ENCODE measurements around the gene FAM168A.
A peak's percentile ranks its signal among the peaks of the same experiment; 100 is the strongest.

FAM168A gene

DNA sequence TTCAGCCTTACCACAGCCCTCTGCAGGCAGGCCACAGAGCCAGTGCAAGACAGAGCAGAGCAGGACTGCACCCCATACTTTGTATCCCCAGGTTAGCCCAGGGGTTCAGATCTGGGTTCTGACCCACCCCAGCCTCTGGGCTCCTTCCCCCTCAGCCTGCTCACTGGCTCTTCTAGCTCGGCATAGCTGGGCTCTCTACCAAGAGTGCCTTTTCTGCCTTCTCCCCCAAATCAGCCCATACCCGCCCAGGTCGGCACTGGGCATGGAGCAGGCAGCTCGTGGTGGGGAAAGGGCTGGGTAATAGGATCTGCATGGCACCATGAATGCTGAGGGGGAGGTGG, 213.4 kb downstream of the FAM168A start:
- no peak for DNase-seq

DNA sequence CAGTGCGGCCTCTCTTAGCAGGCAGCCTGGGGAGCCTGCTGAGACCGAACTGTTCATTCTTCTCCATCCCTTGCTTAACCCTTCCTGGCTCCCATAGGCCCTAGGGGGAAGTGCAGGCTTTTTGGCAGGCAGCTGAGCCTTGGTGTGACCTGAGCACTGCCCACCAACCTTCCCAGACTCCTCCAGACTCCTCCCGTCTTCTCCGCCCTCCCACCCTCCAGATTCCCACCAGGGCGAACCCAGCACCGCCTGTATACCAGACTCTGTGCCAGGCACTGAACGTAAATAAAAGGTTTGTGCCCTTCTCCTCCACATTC, 213.8 kb downstream of the FAM168A start:
- no peak for DNase-seq

DNA sequence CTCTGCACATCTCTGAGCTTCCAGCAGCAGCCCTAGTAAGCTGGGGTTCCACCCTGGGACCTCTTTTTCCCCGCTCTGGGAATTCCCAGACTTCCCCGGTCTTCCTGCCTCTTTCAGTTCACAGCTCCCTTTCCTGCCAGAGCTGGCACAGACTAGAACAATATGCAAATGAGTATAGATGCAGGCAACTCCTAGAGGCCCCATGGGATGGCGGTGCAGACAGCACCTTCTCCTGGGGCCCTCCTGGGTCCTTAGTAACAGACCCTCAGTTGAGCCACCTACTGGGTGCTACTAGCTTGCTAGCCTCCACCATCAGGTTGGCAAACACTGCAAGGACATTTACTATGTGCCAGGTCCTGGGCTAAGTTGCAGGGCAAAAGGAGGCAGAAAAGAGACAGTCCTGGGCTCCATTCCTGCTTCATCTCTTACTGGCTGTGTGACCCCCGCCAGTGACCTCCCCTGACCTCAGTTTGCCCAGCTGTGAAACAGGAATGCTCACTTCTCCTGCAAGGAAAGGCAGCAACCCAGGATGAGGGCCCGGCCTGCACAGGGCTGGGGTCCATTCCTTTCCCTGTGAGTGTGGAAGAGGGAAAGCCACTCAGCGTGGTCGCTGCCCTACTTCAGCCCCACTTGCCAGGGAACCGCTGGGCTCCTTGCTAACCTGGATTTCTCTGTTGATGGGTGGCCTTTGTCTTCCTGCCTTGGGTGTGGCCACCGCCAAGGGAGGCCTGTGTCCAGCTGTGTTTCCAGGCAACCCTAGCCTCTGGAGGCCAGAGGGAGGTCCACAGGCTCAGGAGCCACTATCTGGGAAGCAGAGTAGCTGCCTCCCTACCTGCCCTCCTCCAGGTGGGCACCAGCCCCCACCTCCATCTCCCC, 214.4 kb downstream of the FAM168A start:
- DNase-seq = no peak

DNA sequence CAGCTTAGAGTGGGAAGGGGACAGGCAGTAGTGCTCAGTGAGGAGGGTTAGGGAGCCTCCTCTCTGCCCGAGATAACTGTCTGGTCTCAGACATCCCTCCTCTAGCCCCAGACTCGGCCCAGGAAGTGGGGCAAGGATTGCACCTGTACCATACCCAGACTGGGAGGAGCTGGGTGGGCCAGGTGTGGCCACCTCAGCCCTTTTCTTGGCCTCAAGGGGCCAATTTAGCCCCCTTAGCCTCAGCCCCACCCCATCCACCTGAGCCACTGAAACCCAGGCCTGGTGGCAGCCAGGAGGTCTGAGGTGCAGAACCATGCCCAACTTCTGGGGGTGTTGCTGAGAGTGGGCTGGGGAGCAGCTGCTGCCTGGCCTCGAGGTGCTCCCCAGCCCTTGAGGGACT, 215.2 kb downstream of the FAM168A start:
- DNase-seq = no peak

DNA sequence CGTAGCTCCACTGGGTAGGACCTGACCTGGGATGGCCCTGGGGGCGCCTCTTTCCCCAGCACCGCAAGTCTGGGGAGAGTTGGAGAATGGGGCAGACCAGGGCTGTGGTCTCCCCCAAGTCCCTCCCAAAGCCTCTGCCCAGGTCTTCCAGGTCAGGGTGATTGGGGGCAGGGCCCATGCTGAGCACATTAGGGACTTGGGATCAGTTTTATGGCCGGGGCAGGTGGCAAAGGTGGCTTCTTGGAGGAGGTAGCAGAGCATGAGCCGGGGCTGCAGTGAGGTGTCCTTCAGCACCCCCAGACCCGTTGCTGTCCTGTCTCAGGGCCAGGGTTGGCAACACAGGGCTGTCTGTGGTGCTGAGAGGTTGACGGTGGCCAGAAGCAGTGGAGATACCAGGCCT, 215.7 kb downstream of the FAM168A start:
- DNase-seq = no peak

DNA sequence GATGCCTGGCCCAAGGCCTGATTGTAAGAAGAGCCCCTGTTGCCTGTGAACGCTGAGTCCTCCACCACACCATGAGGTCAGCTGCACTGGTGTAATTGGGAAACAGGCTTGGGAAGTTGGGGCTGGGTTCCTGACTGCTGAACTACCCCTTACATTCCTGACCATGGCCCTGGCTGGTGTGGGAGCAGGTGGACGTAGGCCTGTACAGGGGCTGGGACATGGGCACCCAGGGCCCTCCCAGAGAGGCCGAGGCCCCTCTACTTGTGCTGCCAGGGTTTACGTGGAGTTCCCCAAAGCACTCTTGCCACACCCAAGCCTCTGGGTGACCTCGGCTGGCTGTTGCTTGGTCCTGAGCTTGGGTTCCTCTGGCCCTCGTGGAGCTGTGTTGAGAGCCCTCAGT, 216.3 kb downstream of the FAM168A start:
- DNase-seq = no peak

DNA sequence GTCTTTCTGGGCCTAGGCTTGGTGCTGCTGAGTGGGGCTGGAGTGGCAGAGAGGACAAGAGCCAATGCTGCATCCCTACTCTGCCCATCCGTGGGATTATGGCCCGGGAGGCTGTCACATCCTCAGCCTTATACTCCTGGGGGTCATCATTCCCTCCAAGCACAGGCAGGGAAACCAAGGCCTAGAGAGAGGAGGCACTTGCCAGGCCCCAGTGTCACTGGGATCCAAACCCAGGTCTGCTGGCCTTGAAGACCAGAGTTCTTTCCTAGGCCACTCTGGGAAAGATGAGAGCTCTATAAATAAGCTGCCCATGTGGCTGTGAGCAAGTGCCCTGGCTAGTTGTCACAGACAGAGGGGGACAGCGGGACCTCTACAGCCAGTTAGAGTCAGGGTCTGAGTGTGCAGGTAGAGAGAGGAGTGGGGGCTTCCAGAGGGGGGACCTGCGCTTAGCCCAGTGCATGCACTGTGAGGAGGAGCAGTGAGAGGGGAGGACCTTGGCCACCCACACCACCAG, 217.0 kb downstream of the FAM168A start:
- no peak for DNase-seq

DNA sequence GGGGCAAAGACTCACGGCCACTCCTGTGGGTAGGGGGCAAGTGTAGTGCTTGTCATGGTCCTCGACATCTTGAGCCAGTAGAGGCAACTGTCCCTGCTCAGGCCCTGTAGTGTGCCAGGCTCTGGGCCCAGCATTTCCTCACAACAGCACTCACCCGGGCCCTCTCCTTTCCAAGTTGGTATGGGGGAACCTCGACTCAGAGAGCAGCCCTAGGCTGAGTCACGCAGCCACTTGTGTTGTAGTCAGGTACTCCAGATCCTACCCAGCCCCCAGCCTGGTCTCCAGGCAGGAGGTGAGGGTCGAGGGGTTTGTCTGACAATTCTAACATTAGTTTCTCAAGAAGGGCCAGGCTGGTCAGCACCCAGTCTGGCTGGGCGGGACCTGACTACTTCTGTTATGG, 217.6 kb downstream of the FAM168A start:
- DNase-seq = no peak

DNA sequence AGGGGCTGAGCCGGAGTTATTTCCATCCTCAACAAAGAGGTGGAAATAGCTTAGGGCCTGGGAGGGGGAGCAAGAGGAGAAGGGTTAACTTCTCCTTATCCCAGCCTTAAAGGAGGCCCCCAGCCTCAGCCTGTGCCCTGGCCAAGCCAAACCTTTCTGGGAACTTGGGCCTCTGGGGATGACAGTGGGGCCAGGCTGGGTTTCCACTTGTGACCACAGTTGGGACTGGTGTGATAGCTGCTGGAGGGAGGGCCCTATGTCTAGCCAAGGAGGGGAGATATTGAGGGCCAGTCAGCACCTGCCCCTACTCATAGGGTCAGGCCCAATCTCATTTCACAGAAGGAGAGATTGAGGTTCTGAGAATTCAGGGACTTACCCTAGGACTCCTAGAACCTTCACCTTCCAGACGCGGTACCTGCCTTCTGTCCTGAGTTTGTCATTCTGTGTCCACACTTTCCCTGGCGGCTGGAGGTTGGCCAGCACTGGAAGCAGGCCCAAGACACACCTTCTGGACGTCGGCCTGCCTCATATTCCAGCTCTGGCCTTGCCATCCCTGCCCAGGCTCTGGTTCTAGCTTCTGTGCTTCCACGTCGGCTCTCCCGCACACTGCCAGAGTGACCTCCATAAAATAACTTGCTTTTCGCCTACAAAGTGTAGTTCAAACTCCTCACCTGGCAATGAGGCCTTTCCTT, 218.6 kb downstream of the FAM168A start:
- DNase-seq = no peak

DNA sequence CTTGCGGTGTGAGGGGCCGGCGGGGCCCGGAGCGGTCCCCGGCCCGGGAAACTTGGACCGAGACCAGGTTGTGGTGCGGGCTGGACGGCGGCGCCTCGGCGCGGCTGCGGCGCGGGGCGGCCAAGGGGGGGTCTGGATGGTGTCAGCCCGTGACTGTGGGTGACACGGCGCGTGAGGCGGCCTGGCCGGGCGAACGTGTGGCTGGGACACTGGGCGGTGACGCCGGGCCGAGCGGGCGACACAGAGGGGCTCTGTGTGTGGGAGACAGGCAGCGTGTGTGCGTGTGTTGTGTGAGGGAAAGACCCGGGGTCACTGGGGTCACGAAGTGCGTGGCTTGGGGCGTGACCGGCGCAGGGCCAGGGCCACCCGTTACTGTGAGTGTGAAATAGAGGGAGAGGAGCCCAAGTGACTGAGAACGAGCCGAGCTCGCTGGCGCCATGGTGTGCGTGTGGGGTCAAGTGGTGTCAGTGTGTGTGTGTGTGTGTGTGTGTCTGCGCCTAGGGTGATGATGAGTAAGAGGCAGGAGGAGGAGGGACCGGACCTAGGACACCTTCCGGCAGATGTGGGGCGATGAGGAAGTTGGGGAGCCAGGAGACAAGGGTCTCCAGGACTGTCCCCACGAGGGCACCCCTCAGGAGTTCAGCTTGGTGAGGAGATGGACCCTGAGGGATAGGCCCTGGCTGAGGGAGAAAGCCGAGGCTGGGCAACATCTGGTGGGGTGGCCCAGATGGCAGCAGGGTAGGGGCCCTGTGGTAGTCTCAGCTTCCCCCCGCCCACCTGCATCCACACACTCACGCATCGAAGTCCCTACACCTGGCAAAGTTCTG, 220.9 kb downstream of the FAM168A start:
- no peak for DNase-seq

DNA sequence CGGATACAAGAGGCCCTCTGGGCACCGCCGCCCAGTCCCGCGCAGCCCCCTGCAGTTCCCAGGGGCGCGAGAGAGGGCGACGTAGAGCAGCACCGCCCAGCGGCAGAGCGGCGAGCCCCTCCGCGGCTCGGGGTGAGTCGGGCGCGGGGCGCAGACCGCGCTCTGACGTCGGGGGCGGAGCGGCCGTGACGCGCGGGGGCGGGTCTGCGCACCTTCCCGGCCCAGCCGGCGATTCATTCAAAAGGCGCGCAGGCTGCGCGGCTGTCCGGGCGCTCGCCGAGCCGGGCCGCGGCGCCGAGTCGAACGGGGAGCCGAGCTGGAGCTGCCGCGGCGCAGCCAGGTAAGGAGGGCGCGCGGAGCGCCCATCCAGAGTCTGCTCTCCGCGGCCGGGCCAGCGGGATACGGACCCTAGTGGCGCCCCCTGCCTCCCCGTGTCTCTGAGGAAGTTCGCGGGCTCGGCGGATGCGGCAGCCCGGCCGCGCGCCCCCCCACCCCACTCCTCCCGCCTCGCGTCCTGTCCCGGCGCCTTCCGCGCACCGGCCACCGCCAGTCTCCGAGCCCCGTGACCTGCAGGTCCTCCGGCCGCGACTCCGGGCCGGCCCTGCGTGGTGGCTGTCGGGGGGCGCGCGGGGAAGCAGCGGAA, 221.6 kb downstream of the FAM168A start, which contains the start of gene RELT:
RELT (plus strand) TSS at position 240 of the 643 bp plus-strand sequence. CDS start 12,738 bp downstream, outside the sequence.
- peak; percentile 56 for DNase-seq

DNA sequence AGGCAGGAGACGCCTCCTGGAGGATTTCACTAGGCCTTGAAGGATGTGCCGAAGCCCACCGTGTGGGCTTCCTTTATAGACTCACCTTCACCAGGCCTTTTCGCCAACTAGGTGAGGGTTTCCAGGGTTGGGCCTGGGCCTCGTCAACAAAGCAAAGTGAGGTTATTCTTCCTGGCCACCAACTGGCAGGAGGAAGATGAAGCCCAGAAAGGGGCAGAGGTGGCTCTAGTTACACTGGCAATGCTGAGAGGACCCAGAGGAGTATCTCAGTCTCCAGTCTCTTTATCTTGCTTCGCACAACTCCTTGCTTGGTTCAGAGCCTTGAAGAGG, 222.1 kb downstream of the FAM168A start:
- DNase-seq = no peak

DNA sequence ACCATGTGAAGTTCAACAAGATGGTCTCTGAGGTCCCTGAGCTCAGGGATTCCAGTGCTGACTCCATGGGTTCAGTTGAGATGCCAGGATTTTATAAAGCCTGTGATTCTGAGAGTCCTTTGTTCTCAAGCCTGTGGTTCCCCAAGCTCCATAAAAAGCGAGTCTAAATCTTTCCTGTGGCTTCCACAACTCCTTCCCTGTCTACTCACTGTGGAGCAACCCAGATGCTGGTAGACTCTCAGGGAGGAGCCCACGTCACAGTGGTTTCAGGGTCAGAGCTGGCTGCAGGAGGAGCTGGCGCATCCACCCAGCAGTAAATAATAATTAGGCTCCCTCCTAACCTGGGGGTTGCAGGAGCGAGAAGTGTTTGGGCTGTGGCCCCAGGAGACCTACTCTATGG, 223.8 kb downstream of the FAM168A start:
- no peak for DNase-seq

DNA sequence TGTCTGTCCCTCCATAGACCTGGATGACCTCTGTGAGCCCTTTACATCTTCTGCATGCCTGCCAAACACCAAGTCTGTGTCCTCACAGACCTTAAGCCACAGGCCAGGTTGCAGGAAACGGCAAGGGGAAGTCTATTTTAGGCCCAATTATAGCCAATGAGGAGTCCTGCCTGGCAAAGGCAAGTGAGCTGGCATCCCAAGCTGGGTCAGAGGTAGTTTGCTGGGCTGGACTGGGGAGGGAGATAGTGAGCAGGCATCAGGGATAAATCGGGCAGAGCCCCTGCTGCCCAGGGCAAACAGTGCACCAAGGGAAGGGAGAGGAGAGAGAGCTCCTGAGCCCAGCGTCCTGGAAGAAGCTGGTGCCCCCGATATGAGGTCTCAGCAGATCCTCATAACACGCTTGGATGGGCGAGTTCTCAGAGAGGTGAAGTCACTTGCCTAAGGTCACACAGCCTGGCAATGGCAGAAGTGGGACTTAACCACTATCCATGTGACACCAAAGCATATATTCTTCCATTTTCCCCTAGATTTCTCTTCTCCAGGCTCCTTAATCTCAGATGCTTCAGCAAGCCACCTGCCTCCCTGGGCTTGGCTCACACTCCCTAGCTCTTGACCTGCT, 225.4 kb downstream of the FAM168A start:
- DNase-seq = no peak

DNA sequence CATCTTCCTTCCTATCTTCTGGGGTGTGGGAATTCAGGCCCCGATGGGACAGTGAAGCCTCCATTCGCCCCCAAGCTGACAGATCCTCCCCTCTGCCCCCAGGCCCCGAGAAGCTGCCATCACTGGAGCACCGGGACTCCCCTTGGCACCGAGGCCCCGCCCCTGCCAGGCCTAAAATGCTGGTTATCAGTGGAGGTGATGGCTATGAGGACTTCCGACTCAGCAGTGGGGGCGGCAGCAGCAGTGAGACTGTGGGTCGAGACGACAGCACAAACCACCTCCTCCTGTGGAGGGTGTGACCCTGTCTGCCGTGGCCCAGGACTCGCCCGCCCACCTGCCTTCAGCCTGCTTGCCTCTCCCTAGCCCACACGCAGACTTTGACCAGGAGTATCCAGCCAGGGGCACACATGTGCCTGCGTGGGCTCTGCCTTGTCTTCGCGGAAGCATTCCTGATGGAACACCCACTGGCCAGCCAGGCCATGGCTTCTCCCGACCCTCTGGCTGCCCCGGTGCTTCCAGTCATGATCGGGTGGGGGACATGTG, 230.4 kb downstream of the FAM168A start:
- DNase-seq = no peak

DNA sequence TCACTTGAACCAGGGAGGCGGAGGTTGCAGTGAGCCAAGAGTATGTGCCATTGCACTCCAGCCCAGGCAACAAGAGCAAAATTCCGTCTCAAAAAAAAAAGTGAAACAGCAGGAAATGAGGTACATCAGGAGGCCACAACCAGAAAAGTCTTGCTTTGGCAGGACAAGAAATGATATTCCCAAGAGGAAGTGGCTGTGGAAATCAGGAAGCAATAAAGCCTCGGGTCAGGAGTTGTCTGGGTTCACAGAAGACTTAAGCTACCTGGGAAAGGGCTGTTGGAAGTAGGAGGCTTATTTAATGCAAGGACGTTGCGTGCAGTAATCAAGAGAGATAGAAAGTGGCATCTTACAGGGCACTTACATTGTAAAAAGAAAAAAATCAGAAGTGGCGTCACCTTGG, 231.0 kb downstream of the FAM168A start:
- DNase-seq = no peak

DNA sequence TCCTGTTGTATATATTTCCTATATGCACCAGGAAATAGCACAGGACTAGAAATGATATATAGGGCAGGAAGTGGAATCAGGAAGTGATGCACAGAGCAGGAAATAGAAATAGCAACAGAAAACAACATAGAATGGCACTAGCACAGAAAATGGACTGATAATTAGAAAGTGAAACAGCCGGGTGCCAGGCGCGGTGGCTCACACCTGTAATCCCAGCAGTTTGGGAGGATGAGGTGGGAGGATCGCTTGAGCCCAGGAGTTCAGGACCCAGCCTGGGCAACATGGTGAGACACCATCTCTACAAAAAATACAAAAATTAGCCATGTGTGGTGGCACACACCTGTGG, 231.7 kb downstream of the FAM168A start:
- no peak for DNase-seq

DNA sequence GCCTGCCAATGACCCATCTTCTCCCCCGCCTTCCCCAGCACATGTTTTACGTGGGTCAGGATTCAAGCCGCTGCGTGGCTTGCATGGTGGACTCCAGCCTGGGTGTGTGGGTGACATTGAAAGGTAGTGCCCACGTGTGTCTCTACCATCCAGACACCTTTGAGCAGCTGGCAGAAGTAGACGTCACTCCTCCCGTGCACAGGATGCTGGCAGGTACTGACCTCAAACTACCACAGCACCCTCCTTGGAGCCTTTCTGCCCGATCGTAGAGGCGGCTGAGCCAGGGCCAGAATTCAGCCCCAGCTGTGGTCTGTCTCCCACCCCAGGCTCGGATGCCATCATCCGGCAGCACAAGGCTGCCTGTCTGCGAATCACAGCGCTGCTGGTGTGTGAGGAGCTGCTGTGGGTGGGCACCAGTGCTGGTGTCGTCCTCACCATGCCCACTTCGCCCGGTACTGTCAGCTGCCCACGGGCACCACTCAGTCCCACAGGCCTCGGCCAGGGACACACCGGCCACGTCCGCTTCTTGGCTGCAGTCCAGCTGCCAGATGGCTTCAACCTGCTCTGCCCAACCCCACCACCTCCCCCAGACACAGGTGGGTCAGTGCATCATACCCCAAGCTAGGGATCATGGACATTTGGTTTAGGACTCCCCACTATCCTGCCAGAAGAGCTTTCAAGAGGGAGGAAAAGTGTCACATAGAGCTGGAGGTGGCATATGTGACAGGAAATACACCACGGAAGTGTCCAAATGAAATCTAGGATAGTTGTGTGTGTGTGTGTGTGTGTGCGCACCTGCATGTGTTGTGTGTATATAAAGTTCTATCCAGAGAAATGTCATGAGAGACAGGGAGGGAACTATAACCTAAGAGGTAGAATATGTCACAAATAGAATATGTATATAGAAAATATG, 232.3 kb downstream of the FAM168A start:
- no peak for DNase-seq

DNA sequence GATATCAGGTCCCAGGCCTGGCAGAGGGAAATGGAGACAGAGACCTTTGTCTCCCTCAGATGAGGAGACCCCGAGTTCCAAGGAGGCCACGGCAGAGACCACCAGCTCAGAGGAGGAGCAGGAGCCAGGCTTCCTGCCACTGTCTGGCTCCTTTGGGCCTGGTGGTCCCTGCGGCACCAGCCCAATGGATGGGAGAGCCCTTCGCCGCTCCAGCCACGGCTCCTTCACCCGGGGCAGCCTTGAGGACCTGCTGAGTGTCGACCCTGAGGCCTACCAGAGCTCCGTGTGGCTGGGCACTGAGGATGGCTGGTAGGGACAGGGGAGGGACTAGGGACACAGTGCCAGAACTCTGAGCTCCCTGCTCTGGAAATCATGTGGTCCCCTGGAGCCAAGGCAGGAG, 234.8 kb downstream of the FAM168A start:
- no peak for DNase-seq

DNA sequence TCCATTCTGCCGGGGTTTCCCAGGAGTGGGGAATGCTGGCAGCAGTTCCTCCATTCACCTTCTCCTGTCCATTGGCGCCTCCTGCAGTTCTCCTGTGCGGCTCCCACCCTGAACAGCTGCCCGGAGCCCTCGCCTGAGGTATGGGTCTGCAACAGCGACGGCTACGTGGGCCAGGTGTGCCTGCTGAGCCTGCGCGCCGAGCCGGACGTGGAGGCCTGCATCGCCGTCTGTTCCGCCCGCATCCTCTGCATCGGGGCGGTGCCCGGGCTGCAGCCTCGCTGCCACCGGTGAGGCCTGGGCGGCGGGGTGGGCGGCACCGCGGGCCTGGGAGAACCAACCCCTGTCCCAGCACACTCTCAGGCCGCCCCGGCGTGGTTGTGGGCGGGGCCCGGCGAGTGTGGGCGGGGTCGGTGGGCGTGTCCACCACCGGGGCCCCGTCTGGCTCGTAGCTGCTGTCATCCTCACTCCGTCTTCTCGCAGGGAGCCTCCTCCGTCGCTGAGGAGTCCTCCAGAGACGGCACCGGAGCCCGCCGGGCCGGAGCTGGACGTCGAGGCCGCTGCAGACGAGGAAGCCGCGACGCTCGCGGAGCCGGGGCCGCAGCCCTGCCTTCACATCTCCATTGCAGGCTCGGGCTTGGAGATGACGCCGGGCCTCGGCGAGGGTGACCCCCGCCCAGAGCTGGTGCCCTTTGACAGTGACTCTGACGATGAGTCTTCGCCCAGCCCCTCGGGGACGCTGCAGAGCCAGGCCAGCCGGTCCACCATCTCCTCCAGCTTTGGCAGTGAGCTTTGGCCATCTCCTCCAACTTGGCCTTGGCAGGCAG, 235.7 kb downstream of the FAM168A start:
- no peak for DNase-seq

All from NCI-H1694 treated with DMSO at 0.1 percent for 48 hours (cell line).